Measurements from ENCODE around the gene ITGB1BP1. TPM values are rescaled to one million over a fixed set of nuclear protein-coding genes. Genes with fewer than 3 reads are reported as not detected.

Gene ITGB1BP1
- total and polyA plus RNA-seq, 2 of the 13 experiments (the other 11 are each of a cell fraction or from before 2014, with no cell fraction given) = 106 to 108 TPM

DNA sequence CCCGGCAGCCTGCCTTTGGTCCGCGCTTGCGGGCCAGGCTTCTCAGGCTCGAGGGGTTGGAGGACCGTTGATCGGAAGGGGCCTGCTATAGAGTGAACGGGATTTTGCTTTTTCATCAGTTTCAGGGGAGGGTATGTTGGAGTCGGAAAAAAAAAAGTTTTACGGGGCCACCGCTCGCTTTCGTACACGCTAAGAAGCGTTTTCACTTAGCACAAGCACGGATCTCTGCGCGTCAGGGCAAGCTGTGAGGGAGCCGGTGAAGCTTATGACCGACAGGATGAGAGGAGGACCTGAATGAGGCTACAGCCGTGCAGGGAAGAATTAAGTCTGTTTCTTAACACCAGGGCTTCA lies 569 bp upstream of the ITGB1BP1 start (continued):
- TF ChIP-seq ZNF557 (CRISPR knock-in tag; IDR thresholded peaks at IDR 0.05) (no peak), CBFB (CRISPR knock-in tag; IDR thresholded peaks at IDR 0.05) (no peak), KAT2B (IDR thresholded peaks at IDR 0.05; ENCODE audit: borderline replicate concordance, low read depth, low read length) (no peak), NFE2 (CRISPR knock-in tag; IDR thresholded peaks at IDR 0.05) (no peak), ZNF567 (CRISPR knock-in tag; IDR thresholded peaks at IDR 0.05; ENCODE audit: borderline replicate concordance) (no peak), POLR2AphosphoS5 (IDR thresholded peaks at IDR 0.05; ENCODE audit: low read depth, low read length) (no peak), ELF1 (CRISPR knock-in tag; IDR thresholded peaks at IDR 0.05) (no peak), NBN (conservative IDR thresholded peaks at IDR 0.05) (no peak), HNRNPK (IDR thresholded peaks at IDR 0.05; ENCODE audit: low read depth, low read length, poor library complexity, severe bottlenecking) (no peak), KDM6A (CRISPR knock-in tag; IDR thresholded peaks at IDR 0.05; ENCODE audit: low read depth) (peak; percentile 24; the same call in 1 of the 2 replicates), ZSCAN25 (CRISPR knock-in tag; IDR thresholded peaks at IDR 0.05) (no peak), ZNF317 (CRISPR knock-in tag; IDR thresholded peaks at IDR 0.05) (no peak), NR2C2 (CRISPR knock-in tag; IDR thresholded peaks at IDR 0.05; ENCODE audit: borderline replicate concordance) (no peak), ZNF3 (CRISPR knock-in tag; IDR thresholded peaks at IDR 0.05) (no peak), ZNF879 (CRISPR knock-in tag; IDR thresholded peaks at IDR 0.05) (peak; percentile 17; the same call in 1 of the 2 replicates), ETV6 (CRISPR knock-in tag; conservative IDR thresholded peaks at IDR 0.05) (0 out of 2 replicates have a peak, but pooled peaks have one; percentile 0), ELF3 (CRISPR knock-in tag; IDR thresholded peaks at IDR 0.05) (no peak), ZBTB7A (CRISPR knock-in tag; IDR thresholded peaks at IDR 0.05) (no peak), ZMAT3 (CRISPR knock-in tag; conservative IDR thresholded peaks at IDR 0.05) (no peak), GATAD2A (CRISPR knock-in tag; IDR thresholded peaks at IDR 0.05) (no peak), ZZZ3 (CRISPR knock-in tag; IDR thresholded peaks at IDR 0.05; ENCODE audit: borderline replicate concordance) (no peak), PAWR (CRISPR knock-in tag; IDR thresholded peaks at IDR 0.05; ENCODE audit: borderline replicate concordance) (no peak)
- TF ChIP-seq, protein P1, sequence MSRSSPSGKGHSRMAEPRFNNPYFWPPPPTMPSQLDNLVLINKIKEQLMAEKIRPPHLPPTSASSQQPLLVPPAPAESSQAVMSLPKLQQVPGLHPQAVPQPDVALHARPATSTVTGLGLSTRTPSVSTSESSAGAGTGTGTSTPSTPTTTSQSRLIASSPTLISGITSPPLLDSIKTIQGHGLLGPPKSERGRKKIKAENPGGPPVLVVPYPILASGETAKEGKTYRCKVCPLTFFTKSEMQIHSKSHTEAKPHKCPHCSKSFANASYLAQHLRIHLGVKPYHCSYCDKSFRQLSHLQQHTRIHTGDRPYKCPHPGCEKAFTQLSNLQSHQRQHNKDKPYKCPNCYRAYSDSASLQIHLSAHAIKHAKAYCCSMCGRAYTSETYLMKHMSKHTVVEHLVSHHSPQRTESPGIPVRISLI (CRISPR knock-in tag; IDR thresholded peaks at IDR 0.05; ENCODE audit: borderline replicate concordance) = no peak
- TF ChIP-seq, protein P2, sequence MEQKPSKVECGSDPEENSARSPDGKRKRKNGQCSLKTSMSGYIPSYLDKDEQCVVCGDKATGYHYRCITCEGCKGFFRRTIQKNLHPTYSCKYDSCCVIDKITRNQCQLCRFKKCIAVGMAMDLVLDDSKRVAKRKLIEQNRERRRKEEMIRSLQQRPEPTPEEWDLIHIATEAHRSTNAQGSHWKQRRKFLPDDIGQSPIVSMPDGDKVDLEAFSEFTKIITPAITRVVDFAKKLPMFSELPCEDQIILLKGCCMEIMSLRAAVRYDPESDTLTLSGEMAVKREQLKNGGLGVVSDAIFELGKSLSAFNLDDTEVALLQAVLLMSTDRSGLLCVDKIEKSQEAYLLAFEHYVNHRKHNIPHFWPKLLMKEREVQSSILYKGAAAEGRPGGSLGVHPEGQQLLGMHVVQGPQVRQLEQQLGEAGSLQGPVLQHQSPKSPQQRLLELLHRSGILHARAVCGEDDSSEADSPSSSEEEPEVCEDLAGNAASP (CRISPR knock-in tag; IDR thresholded peaks at IDR 0.05; ENCODE audit: borderline replicate concordance) = no peak
- TF ChIP-seq, protein P3, sequence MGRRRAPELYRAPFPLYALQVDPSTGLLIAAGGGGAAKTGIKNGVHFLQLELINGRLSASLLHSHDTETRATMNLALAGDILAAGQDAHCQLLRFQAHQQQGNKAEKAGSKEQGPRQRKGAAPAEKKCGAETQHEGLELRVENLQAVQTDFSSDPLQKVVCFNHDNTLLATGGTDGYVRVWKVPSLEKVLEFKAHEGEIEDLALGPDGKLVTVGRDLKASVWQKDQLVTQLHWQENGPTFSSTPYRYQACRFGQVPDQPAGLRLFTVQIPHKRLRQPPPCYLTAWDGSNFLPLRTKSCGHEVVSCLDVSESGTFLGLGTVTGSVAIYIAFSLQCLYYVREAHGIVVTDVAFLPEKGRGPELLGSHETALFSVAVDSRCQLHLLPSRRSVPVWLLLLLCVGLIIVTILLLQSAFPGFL (CRISPR knock-in tag; IDR thresholded peaks at IDR 0.05) = no peak
- TF ChIP-seq, protein P4, sequence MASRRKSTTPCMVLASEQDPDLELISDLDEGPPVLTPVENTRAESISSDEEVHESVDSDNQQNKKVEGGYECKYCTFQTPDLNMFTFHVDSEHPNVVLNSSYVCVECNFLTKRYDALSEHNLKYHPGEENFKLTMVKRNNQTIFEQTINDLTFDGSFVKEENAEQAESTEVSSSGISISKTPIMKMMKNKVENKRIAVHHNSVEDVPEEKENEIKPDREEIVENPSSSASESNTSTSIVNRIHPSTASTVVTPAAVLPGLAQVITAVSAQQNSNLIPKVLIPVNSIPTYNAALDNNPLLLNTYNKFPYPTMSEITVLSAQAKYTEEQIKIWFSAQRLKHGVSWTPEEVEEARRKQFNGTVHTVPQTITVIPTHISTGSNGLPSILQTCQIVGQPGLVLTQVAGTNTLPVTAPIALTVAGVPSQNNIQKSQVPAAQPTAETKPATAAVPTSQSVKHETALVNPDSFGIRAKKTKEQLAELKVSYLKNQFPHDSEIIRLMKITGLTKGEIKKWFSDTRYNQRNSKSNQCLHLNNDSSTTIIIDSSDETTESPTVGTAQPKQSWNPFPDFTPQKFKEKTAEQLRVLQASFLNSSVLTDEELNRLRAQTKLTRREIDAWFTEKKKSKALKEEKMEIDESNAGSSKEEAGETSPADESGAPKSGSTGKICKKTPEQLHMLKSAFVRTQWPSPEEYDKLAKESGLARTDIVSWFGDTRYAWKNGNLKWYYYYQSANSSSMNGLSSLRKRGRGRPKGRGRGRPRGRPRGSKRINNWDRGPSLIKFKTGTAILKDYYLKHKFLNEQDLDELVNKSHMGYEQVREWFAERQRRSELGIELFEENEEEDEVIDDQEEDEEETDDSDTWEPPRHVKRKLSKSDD (CRISPR knock-in tag; IDR thresholded peaks at IDR 0.05; ENCODE audit: low read depth) = no peak
- TF ChIP-seq, protein P5, sequence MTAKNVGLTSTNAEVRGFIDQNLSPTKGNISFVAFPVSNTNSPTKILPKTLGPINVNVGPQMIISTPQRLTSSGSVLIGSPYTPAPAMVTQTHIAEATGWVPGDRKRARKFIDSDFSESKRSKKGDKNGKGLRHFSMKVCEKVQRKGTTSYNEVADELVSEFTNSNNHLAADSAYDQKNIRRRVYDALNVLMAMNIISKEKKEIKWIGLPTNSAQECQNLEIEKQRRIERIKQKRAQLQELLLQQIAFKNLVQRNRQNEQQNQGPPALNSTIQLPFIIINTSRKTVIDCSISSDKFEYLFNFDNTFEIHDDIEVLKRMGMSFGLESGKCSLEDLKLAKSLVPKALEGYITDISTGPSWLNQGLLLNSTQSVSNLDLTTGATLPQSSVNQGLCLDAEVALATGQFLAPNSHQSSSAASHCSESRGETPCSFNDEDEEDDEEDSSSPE (CRISPR knock-in tag; IDR thresholded peaks at IDR 0.05) = no peak

All from HepG2 (cell line).